Gastroesophageal sphincter (tissue), 3 donors: ENCODE measurements around the gene PLXDC2.

ENCODE experiments used
- POLR2A ChIP-seq, 2 donors: fragments of 450-650 bp; IDR thresholded peaks; one replicate each; pipeline ENCODE4 v1.6.1; 2017; ENCODE audit warnings: antibody characterized with exemption in 2 of 2, mild to moderate bottlenecking in 2 of 2, moderate library complexity in 1 of 2
- TF ChIP-seq, protein P1 (sequence below), 4 experiments: fragments of 200-600 bp in 2 of 4; fragments of 450-650 bp in 2 of 4; sonication (generic) in 1 of 4; IDR thresholded peaks; one replicate each; pipeline ENCODE4 v1.5.1; 2017 to 2019; ENCODE audit warnings: antibody characterized with exemption in 4 of 4, mild to moderate bottlenecking in 2 of 4, moderate library complexity in 2 of 4

DNA sequence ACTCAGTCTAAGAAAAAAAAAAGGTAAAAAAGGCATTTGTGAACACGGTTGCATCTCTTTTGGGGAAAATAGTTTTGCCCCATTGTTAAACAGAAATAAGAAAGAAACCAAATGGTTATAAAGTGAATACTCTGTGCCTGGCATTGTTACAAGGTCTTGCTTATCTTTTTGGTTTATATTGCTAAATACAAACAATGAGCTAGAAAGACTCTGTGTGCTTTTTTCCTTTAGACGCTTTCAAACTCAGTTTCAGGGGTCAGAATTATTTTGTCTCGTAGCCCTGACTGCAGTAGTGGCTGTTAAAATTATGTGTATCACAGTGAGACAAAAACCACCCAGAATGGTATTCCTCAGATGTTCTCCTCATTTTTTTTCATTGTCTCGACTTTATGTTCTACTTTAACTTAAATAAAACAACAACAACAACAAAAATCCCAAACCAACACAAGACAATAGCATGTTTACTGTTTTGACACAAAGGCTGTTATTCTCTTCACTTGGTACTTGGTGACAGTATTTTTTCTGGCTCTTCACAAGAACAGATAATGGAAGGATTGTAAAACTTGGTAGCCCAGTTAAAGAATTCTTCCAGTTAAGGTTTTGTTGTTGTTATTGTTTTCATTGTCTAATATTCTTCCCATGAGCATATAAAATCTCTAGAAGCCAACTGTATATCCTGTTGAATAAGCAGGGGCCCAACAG, 190.1 kb downstream of the PLXDC2 start:
- TF ChIP-seq, protein P1, sequence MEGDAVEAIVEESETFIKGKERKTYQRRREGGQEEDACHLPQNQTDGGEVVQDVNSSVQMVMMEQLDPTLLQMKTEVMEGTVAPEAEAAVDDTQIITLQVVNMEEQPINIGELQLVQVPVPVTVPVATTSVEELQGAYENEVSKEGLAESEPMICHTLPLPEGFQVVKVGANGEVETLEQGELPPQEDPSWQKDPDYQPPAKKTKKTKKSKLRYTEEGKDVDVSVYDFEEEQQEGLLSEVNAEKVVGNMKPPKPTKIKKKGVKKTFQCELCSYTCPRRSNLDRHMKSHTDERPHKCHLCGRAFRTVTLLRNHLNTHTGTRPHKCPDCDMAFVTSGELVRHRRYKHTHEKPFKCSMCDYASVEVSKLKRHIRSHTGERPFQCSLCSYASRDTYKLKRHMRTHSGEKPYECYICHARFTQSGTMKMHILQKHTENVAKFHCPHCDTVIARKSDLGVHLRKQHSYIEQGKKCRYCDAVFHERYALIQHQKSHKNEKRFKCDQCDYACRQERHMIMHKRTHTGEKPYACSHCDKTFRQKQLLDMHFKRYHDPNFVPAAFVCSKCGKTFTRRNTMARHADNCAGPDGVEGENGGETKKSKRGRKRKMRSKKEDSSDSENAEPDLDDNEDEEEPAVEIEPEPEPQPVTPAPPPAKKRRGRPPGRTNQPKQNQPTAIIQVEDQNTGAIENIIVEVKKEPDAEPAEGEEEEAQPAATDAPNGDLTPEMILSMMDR (IDR thresholded peaks at IDR 0.05), result no peak
- TF ChIP-seq POLR2A (IDR thresholded peaks at IDR 0.05), result no peak
